DOHH2 (cell line): ENCODE measurements around the gene INTS2.
"Not testable (repeated sequence)": the region's sequence is repeated elsewhere in the genome, so short reads cannot be mapped to it uniquely, and the experiment has no call there.

Source experiments
- H3F3A ChIP-seq: fragments of 200-600 bp; sonication (generic), shearing (Covaris generic); 2 replicates; pipeline ENCODE4 v1.6.0; 2016; ENCODE audit warnings: antibody characterized with exemption, mild to moderate bottlenecking; ENCODE audit not compliant: control insufficient read depth, insufficient read depth
- H3K27ac ChIP-seq: fragments of 200-600 bp; sonication (generic); 2 replicates; pipeline ENCODE4 v1.5.1; 2014; ENCODE audit warnings: low read depth, mild to moderate bottlenecking, low read length, moderate library complexity
- H3K27me3 ChIP-seq: fragments of 200-600 bp; sonication (generic); 2 replicates; pipeline ENCODE4 v1.6.1; 2014; ENCODE audit warnings: mild to moderate bottlenecking, low read length, mixed read lengths; ENCODE audit not compliant: control insufficient read depth
- H3K36me3 ChIP-seq: fragments of 200-600 bp; sonication (generic); 2 replicates; pipeline ENCODE4 v1.6.1; 2014; ENCODE audit warnings: mild to moderate bottlenecking, low read length, moderate library complexity, mixed read lengths; ENCODE audit not compliant: control insufficient read depth
- H3K4me1 ChIP-seq: fragments of 200-600 bp; sonication (generic); 2 replicates; pipeline ENCODE4 v1.6.1; 2014; ENCODE audit warnings: mild to moderate bottlenecking, low read length, mixed read lengths; ENCODE audit not compliant: control insufficient read depth
- H3K4me2 ChIP-seq: fragments of 200-600 bp; sonication (generic); 2 replicates; pipeline ENCODE4 v1.6.0; 2014; ENCODE audit warnings: mild to moderate bottlenecking, low read length, moderate library complexity
- H3K4me3 ChIP-seq: fragments of 200-600 bp; sonication (generic); 2 replicates; pipeline ENCODE4 v1.5.1; 2014; ENCODE audit warnings: mild to moderate bottlenecking, low read length, mixed read lengths
- H3K79me2 ChIP-seq: fragments of 200-600 bp; sonication (generic); 2 replicates; pipeline ENCODE4 v1.6.1; 2014; ENCODE audit warnings: mild to moderate bottlenecking, low read length, mixed read lengths; ENCODE audit not compliant: control insufficient read depth
- H3K9me2 ChIP-seq: fragments of 200-600 bp; sonication (generic); replicated peaks from 2 replicates; pipeline ENCODE4 v1.6.1; 2014; ENCODE audit warnings: mild to moderate bottlenecking, low read length, mixed read lengths; ENCODE audit not compliant: control insufficient read depth
- H3K9me3 ChIP-seq: fragments of 200-600 bp; sonication (generic); 2 replicates; pipeline ENCODE4 v1.6.1; 2014; ENCODE audit warnings: antibody characterized with exemption, low read length, mixed read lengths; ENCODE audit not compliant: control insufficient read depth, insufficient read depth
- H4K20me1 ChIP-seq: fragments of 200-600 bp; sonication (generic); 2 replicates; pipeline ENCODE4 v1.6.0; 2014; ENCODE audit warnings: low read depth, mild to moderate bottlenecking, antibody characterized with exemption, low read length, moderate library complexity; ENCODE audit not compliant: control insufficient read depth, insufficient read depth
- EZH2phosphoT487 ChIP-seq: fragments of 200-600 bp; sonication (generic); IDR thresholded peaks from 2 replicates; pipeline ENCODE4 v1.6.1; 2017; ENCODE audit warnings: borderline replicate concordance, mild to moderate bottlenecking, antibody characterized with exemption, low read length, moderate library complexity, mixed read lengths
- TF ChIP-seq, protein P1 (sequence below): fragments of 200-600 bp; sonication (generic); IDR thresholded peaks from one replicate; pipeline ENCODE4 v1.5.1; 2014; ENCODE audit warnings: antibody characterized with exemption, mild to moderate bottlenecking, low read depth, low read length; ENCODE audit not compliant: poor library complexity, severe bottlenecking

The INTS2 gene

DNA sequence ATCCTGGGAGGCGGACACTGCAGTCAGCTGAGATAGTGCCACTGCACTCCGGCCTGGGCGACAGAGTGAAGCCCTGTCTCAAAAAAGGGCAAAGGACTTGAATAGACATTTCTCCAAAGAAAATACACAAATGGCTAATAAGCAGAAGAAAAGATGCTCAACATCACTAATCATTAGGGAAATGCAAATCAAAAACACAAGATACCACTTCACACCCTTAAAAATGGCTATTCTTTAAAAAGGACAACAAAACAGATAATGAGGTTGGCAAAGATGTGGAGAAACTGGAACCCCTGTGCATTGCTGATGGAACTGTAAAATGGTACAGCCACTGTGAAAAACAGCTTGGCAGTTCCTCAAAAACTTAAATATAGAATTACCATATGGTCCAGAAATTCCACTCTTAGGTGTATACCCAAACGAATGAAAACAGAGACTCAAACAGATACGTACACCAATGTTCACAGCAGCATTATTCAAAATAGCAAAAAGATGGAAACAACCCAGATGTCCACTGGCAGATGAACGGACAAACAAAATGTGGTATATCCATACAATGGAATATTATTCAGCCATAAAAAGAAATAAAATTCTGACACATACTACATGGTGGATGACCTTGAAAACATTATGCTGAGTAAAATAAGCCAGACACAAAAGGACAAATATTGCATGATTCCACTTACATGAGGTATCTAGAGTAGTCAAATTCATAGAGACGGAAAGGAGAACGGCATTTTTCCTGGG is 100.0 kb downstream of the INTS2 start:
- no peaks in the 10 kb centered on the region for H3K9me3 ChIP-seq
- no peak overlapping the region for H3K27ac ChIP-seq
- no peaks in the 10 kb centered on the region for H3K9me2 ChIP-seq
- H3K4me3 ChIP-seq, result no peak overlapping the region
- H4K20me1 ChIP-seq, result no peaks in the 10 kb centered on the region
- H3K79me2 ChIP-seq, result peaks cover 51% of the 10 kb centered on the region
- H3F3A ChIP-seq, result no peaks in the 10 kb centered on the region; the same call in 1 of the 2 replicates
- no peak overlapping the region for H3K4me2 ChIP-seq
- H3K36me3 ChIP-seq, result peaks cover 85% of the 10 kb centered on the region
- H3K4me1 ChIP-seq, result no peaks in the 10 kb centered on the region
- H3K27me3 ChIP-seq, result no peaks in the 10 kb centered on the region
- TF ChIP-seq EZH2phosphoT487, result no peak
- TF ChIP-seq, protein P1, sequence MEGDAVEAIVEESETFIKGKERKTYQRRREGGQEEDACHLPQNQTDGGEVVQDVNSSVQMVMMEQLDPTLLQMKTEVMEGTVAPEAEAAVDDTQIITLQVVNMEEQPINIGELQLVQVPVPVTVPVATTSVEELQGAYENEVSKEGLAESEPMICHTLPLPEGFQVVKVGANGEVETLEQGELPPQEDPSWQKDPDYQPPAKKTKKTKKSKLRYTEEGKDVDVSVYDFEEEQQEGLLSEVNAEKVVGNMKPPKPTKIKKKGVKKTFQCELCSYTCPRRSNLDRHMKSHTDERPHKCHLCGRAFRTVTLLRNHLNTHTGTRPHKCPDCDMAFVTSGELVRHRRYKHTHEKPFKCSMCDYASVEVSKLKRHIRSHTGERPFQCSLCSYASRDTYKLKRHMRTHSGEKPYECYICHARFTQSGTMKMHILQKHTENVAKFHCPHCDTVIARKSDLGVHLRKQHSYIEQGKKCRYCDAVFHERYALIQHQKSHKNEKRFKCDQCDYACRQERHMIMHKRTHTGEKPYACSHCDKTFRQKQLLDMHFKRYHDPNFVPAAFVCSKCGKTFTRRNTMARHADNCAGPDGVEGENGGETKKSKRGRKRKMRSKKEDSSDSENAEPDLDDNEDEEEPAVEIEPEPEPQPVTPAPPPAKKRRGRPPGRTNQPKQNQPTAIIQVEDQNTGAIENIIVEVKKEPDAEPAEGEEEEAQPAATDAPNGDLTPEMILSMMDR, result no peak

DNA sequence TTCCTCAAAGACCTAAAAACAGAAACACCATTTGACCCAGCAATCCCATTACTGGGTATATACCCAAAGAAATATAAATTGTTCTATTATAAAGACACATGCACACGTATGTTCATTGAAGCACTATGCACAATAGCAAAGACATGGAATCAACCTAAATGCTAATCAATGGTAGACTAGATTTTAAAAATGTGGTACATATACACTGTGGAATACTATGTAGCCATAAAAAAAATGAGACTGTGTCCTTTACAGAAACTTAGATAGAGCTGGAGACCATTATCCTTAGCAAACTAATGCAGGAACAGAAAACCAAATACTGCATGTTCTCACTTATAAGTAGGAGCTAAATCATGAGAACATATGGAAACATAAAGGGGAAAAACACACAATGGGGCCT is 100.9 kb downstream of the INTS2 start:
- H3K4me2 ChIP-seq, H3K27ac ChIP-seq, H3K27me3 ChIP-seq, H4K20me1 ChIP-seq, H3K4me1 ChIP-seq, H3K4me3 ChIP-seq, H3K9me3 ChIP-seq, H3K9me2 ChIP-seq, H3F3A ChIP-seq: not testable (repeated sequence)
- peaks cover 87% of the 10 kb centered on the region for H3K36me3 ChIP-seq
- H3K79me2 ChIP-seq, result peaks cover 57% of the 10 kb centered on the region

DNA sequence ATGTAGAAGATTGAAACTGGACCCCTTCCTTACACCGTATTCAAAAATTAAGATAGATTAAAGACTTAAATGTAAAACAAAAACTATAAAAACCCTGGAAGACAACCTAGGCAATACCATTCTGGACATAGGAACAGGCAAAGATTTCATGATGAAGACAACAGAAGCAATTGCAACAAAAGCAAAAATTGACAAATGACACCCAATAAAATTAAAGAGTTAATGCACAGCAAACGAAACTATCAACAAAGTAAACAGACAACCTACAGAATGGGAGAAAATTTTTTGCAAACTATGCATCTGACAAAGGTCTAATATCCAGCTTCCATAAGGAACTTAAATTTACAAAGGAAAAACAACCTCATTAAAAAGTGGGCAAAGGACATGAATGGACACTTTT is 101.6 kb downstream of the INTS2 start:
- not testable (repeated sequence) for H3F3A ChIP-seq, H3K4me1 ChIP-seq, H3K27ac ChIP-seq, H3K9me3 ChIP-seq, H4K20me1 ChIP-seq, H3K27me3 ChIP-seq, H3K9me2 ChIP-seq, H3K4me2 ChIP-seq, H3K4me3 ChIP-seq
- Histone ChIP-seq H3K36me3 (peaks cover 86% of the 10 kb centered on the region), H3K79me2 (peaks cover 57% of the 10 kb centered on the region)

DNA sequence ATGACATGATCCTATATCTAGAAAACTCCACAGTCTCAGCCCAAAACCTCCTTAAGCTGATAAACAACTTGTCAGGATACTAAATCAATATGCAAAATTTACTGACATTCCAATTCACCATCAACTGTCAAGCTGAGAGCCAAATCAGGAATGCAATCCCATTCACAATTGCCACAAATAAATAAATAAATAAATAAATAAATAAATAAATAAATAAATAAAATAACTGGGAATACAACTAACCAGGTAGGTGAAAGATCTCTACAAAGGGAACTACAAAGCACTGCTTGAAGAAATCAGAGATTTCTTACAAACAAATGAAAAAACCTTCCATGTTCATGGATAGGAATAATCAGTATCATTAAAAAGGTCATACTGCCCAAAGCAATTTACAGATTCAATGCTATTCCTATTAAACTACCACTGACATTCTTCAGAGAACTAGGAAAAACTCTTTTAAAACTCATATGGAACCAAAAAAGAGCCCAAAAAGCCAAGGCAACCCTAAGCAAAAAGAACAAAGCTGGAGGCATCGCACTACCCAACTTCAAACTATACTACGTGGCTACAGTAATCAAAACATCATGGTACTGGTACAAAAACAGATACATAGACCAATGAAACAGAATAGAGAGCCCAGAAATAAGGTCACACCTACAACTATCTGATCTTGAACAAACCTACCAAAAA is 102.2 kb downstream of the INTS2 start:
- Histone ChIP-seq H3K9me2 (no peaks in the 10 kb centered on the region), H3K27ac (no peak overlapping the region), H4K20me1 (no peaks in the 10 kb centered on the region), H3K79me2 (peaks cover 54% of the 10 kb centered on the region), H3K4me3 (no peak overlapping the region), H3K9me3 (no peaks in the 10 kb centered on the region), H3K4me1 (no peaks in the 10 kb centered on the region), H3K27me3 (no peaks in the 10 kb centered on the region), H3K36me3 (peaks cover 86% of the 10 kb centered on the region), H3F3A (no peaks in the 10 kb centered on the region), H3K4me2 (no peak overlapping the region)
- TF ChIP-seq EZH2phosphoT487, result no peak
- TF ChIP-seq, protein P1, result no peak
